KG1 (cell line): Measurements from ENCODE around the gene GAL3ST2.
"Not testable (repeated sequence)": the region's sequence is repeated elsewhere in the genome, so short reads cannot be mapped to it uniquely, and the experiment has no call there.

ENCODE experiments used
- DNase-seq: peaks from one replicate; lab custom pipeline; 2025; lab: John Stamatoyannopoulos, UW

GAL3ST2 gene

GRCh38 chr2:241820625-241821384, 44.2 kb downstream of the GAL3ST2 start:
- DNase-seq, result no peak

DNA sequence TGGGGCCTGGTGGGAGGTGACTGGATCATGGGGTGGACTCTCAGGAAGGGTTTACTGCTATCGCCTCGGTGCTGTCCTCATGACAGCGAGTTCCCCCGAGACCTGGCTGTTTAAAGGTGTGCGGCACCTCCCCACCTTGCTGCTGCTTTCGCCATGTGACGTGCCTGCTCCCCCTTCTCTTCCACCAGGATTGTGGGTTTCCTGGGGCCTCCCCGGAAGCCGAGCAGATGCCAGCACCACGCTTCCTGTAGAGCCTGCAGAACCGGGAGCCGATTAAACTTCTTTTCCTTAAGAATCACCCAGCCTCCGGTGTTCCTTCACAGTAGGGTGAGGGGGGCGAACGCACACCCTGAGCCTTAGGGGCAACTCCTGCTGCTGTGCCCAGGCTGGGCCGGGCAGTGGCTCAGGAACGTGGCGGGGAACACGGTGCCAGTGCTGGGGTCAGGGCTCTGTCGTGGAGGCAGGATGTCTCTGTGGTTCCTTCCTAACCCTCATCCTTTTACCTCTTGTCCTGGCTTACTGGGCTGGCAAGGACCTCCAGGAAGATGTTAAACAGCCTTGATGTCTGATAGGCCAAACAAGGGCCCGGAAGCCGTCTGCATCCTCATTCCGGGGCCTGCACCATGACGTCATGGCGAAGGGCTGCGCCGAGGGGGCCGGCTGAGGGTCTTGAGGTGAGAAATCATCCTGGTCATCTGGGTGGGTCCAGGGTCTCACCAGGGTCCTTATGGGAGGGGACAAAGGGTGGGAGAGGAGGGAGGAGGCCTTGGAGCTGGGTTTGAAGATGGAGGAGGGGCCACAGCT, 45.0 kb downstream of the GAL3ST2 start:
- DNase-seq, result no peak

DNA sequence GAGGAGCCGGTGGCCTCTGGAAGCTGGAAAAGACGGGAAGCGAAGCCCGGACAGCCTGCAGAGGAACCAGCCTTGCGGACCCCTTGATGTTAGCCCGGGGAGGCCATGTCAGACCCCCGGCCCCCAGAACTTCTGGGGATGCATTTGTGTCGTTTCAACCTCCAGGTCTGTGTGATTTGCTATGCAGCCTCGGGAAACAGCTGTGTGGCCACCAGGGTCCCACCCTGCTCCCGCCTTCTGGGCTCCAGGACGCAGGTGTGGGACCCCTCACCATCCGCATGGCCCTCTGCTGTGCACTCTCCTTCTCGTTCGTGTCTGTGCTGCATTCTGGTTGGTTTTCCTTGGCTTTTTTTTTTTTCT, 45.6 kb downstream of the GAL3ST2 start:
- no peak for DNase-seq

GRCh38 chr2:241823531-241824437, 47.2 kb downstream of the GAL3ST2 start:
- not testable (repeated sequence) for DNase-seq

GRCh38 chr2:241827394-241827793, 50.8 kb downstream of the GAL3ST2 start:
- DNase-seq, result no peak

DNA sequence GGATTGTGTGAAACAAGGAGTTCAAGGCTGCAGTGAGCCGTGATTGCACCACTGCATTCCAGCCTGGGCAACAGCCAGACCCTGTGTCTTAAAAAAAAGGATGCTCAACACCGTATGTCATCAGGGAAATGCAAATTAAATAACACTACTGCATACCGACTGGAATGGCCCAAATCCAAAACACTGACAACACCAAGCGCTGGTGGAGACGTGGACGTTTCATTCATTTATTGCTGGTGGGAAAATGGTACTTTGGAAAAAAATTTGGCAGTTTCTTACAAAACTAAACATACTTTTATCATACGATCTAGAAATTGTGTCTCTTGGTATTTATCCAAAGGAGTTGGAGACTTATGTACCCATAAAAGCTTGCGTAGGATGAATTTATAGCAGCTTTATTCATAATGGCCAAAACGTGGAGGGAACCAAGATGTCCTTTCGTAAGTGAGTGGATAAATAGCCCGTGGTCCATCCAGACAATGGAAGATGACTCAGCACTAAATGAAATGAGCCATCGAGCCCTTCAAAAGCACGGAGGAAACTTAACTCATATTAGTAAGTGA, 56.6 kb downstream of the GAL3ST2 start:
- DNase-seq, result no peak

GRCh38 chr2:241833756-241834526, 57.3 kb downstream of the GAL3ST2 start:
- DNase-seq, result not testable (repeated sequence)

- no peak for DNase-seq
Observed at GRCh38 chr2:241834527-241835210, 58.0 kb downstream of the GAL3ST2 start.

DNA sequence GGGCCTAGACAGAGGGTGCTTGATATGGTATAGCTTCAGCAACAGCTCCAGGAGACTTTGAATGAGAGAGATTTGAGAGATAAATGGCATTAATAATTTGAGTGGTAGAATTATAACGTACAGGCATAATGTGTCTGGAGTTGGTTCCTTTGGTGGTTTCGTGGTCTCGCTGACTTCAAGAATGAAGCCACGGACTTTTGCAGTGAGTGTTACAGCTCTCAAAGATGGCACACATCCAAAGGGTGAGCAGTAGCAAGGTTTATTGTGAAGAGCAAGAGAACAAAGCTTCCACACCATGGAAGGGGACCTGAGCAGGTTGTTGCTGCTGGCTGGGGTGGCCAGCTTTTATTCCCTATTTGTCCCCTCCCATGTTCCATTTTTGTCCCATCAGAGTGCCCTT, 59.0 kb downstream of the GAL3ST2 start:
- DNase-seq, result no peak

- DNase-seq, result no peak
Observed at GRCh38 chr2:241836292-241836691, 59.7 kb downstream of the GAL3ST2 start.

DNA sequence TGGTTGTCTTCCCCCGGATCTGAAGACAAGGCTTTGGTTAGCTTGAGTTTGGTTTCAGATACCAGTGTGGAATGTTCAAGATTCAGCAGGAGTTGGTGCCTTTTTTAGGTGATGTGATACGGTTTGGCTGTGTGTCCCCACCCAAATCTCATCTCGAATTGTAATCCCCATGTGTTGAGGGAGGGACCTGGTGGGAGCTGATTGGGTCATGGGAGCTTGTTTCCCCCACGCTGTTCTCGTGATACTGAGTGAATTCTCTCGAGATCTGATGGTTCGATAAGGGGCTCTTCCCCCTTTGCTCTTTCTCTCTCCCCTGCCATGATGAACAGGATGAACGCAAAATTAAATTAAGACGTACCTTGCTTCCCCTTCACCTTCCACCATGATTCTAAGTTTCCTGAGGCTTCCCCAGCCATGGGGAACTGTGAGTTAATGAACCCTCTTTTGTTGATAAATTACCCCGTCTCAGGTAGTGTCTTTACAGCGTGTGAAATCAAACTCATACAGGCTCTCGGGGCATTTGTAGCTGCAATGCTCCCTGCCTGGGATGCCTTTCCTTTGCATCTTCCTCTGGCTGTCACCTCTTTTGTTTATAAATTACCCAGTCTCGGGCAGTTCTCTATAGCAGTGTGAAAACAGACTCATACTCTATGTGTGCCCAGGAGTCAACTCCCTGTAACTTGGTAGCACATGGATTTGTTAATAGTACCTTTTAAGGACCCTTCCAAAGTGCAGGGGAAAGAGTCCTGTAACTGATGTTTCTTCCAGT, 60.8 kb downstream of the GAL3ST2 start:
- DNase-seq, result no peak

DNA sequence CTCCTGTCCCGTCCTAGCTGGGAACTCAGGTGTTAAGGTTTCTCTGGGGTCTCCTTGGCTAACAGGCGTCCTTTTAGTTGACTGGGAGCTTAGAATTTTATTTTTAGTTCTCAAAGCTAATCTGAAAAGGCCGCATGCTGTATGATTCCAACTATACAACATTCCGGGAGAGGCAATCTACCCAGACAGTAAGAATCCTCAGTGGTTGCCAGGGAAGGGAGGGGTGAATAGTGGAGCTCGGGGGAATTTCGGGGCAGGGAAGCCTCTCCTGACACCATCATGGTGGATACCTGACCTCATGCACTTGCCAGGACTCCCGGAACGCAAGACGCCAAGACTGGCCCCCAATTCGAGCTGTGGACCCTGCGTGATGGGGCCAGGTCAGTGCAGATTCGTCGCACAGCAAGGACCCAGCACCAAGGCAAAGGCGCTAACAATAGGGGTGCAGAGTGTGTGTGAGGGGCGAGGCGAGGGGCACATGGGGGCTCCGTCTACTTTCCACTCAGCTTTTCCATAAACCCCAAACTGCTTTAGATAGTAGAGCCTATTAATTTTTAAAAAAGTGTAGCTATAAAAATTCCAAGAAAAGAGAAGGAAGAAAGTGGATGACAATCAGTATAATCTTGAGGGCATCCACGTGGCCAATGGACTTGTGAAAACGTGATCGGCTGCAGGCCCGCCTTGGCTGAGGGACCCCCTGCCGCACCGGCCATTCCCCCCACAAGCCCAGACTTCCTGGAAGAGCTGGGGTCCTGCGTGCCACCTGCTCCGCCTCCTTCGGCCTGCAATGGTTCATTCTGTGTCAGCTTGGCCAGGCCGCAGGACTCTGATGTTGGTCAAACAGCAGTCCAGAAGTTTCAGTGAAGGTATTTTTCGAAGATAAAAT, 64.8 kb downstream of the GAL3ST2 start:
- no peak for DNase-seq

DNA sequence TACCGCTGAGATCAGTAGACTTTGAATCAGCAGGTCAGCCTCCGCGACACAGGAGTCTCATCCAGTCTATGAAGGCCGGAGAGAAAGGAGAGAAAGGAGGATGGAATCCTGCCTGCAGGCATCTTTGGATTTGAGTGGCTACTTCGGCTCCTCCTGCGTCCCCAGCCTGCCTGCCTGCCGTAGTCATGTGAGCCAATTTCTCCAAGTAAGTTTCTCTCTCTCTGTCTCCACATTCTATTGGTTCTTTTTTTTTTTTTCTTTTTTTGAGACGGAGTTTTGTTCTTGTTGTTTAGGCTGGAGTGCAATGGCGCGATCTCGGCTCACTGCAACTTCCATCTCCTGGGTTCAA, 65.4 kb downstream of the GAL3ST2 start:
- no peak for DNase-seq

DNA sequence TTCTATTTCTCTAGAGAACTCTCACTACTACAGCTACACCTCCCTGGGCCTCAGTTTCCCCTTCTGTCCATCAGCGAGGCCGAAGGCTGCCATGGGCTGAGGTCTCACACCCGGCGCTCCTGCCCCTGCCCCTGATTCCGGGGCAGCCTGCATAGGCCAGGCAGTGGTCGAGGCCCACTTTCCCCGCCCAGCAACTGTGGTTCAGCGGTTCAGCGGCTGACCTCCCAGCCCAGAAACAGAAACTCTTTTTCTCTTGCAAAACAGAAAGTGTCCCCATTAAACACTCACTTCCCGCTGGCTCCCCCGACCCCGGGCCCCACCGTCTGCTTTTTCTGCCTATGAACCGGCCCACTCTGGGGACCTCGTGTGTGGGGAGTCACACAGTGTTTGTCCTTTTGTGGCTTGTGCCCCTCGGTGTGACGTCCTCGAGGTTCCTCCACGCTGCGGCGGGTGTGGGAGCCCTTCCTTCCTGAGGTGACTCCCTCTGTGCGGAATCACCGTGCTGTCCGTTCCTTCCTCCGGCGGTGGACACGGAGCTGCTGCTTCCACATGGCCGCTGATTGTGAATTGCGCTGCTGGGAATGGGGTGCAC, 66.1 kb downstream of the GAL3ST2 start:
- DNase-seq, result no peak

- no peak for DNase-seq
Observed at GRCh38 chr2:241843321-241844065, 66.9 kb downstream of the GAL3ST2 start.

DNA sequence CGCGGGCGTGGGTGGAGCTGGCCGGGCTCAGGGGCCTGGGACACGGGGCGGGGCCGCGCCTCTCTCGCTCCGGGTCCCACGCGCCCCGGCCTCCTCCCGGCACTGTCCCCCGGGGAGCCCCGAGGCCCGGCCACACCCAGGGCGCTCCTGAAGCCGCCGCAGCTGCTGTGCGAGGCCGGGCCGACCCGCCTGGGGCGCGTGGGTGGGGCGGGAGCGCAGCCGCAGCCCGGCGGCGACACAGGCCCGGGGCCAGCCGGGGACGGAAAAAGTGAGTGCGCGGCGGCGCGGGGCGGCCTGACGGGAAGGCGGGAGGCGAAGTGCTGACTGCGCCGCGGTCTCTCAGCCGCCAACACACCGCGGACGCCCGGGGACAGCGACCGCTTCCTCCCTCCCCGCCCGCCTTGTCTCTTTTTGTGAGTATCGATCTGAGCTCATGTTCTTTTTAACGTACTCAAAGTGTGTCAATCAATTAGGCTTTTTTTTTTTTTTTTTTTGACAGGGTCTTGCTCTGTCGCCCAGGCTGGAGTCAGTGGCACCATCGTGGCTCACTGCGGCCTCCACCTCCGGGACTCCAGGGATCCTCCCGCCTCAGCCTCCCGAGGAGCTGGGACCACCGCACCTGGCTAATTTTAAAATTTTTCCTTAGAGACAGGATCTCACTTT, 67.6 kb downstream of the GAL3ST2 start:
- DNase-seq, result no peak

DNA sequence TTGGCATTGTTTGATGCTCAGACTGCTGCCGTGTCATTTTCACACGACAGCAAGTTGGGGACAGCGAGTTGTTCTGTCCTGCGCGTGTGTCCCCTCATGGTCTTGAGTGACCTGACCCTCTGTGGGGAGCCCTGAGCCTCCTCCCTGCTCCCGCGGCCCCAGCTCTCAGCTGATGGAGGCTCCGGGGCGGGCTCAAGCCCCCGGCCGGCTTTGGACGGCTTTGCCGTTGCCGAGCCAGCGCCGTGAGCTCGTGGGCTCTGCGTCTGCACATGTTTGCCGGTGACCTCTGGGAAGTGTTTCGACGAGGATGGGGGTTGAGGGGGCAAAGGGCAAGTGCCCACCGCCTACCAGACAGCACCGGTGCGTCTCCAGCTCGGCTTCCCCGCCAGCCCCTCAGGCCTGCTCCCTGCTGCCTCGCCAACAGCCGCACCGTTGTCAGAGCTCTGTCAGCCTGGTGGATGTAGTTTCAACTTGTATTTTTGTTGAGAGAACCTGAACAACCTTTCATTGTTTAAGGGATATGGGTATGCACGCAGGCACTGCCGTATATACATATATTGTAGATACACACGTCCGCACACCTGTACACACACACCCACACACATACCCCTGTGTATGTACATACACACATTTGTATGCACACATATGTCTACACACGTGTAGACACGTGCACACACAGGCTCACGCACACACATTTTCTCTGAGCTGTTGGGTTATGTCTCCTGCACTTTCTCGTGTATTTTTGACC, 68.4 kb downstream of the GAL3ST2 start:
- DNase-seq, result no peak
